Astrocyte of the hippocampus (primary cell): ENCODE results near the gene CCDC12.

ENCODE experiments used
- DNase-seq: peaks from one replicate; pipeline ENCODE4 v3.0.0; 2011; ENCODE audit warnings: low read depth, low spot score

CCDC12 gene

DNA sequence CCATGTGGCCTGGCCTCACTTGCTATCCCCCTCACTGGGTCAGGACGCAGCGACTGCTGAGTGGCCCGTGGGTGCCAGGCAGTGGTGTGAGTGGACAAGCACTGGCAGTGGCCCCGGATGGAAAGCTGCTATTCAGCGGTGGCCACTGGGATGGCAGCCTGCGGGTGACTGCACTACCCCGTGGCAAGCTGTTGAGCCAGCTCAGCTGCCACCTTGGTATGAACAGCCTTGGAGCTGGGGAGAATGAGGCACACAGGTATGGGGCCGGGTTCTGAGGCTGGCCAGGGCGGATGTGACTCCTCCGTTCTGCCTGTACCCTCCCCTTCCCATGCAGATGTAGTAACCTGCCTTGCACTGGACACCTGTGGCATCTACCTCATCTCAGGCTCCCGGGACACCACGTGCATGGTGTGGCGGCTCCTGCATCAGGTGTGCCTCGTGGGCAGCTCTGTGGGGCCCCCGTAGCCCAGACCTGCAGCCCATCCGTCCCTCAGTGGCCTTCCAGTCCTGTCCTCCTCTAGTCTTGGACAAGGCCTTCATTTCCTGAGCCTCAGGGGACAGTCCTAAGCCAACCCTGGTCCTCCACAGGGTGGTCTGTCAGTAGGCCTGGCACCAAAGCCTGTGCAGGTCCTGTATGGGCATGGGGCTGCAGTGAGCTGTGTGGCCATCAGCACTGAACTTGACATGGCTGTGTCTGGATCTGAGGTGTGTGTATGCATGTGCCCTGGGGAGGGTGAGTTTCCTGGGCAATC lies 31.1 kb upstream of the CCDC12 start:
- DNase-seq = no peak

- DNase-seq = no peak
Measured at GRCh38 chr3:47007001-47007400, 30.5 kb upstream of the CCDC12 start.

- DNase-seq = no peak
Measured at GRCh38 chr3:47006145-47006651, 29.7 kb upstream of the CCDC12 start.

- DNase-seq = no peak
Measured at GRCh38 chr3:47005212-47006144, 28.9 kb upstream of the CCDC12 start.

DNA sequence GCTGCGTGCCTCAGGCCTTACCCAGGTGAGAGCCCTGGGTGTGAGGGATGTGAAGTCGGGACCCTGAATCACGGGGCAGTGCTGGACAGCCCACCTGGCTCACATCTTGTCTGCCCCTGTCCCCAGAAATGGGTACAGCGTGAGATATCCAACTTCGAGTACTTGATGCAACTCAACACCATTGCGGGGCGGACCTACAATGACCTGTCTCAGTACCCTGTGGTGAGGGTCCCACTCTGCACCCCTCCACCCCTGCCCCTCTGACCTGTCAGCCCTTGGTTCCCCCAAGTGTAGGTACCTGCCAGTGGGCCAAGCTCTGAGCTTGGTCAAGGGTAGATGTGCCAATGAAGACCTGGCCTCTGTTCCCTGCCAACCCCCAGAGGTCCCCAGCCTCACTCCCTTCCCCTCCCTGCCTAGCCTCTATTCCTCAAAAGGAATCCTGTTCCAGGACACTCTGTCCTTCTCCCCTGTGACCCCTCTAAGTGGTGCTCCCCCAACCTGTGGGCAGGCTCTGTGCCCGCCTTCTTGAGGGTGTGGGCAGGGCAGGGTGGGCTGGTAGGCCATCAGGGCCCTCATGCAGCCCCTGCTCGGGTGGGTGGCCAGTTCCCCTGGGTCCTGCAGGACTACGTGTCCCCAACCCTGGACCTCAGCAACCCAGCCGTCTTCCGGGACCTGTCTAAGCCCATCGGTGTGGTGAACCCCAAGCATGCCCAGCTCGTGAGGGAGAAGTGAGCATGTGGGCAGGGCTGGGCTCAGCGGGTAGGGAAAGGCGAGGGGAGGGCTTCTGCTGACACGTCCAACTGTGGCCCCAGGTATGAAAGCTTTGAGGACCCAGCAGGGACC lies 28.0 kb upstream of the CCDC12 start:
- DNase-seq = no peak

- no peak for DNase-seq
Measured at GRCh38 chr3:47003461-47004368, 27.2 kb upstream of the CCDC12 start.

- no peak for DNase-seq
Measured at GRCh38 chr3:47003056-47003410, 26.5 kb upstream of the CCDC12 start.

- no peak for DNase-seq
Measured at GRCh38 chr3:47002171-47003055, 25.9 kb upstream of the CCDC12 start.

- DNase-seq = no peak
Measured at GRCh38 chr3:47001731-47002170, 25.2 kb upstream of the CCDC12 start.

DNA sequence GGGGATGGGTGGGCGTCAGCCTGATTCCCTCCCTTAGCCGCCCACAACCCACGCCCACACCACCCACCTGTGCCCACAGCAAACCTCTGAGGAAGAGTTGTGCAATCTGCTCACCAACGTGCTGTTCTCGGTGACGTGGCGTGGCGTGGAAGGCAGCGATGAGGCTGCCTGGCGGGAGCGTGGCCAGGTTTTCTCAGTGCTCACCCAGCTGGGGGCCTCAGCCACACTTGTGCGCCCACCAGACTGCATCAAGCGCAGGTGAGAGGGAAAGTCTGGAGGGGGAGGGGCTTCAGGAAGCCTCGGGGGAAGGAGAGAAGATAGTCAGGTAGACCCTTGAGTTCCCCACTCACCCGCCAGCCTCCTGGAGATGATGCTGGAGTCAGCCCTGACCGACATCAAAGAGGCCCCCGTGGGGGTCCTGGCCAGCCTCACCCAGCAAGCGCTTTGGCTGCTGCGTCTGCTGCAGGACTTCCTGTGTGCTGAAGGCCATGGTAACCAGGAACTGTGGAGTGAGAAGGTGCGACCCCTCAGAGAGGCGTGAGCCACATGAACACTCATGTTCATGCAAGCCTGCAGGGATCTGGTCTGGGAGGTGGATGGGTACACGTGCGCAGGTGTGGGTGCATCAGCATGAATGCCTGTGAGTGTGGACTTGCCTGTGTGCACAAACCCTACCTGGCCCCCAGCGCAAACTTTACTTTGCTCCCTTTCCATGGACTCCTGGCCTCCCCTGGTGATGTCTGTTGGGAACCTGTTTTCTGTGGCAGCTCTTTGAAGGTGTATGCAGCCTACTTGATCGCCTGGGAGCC lies 24.6 kb upstream of the CCDC12 start:
- no peak for DNase-seq

DNA sequence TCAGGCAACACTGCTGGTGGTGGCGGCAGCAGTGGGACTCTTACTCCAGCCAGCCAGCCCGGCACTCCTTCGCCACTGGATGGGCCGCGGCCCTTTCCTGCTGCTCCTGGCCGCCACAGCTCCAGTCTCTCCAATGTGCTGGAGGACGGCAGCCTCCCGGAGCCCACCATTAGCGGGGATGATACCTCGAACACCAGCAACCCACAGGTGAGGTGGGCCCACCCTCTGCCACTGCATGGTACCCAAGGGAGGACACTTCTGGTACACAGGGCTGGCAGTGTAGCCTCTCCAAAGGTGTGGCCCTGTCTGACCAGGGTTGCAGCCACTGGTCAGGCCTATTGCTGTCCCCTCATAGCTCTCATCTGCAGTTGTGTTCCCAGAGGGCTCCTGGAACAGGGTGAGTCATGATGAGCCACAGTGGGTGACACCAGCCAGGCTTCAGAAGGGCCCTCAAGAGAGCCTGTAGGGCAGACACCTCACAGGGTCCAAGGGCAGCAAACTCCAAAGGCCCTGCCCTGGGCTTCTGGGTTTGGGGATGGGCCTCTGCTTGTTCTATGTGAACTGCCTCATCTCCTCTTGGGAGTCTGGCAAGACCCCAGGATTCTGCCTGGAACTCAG lies 23.8 kb upstream of the CCDC12 start:
- DNase-seq = no peak

GRCh38 chr3:46999516-47000197 lies 23.1 kb upstream of the CCDC12 start:
- no peak for DNase-seq

GRCh38 chr3:46998852-46999515 lies 22.4 kb upstream of the CCDC12 start:
- no peak for DNase-seq

GRCh38 chr3:46998121-46998851 lies 21.7 kb upstream of the CCDC12 start:
- DNase-seq = peak; percentile 76

DNA sequence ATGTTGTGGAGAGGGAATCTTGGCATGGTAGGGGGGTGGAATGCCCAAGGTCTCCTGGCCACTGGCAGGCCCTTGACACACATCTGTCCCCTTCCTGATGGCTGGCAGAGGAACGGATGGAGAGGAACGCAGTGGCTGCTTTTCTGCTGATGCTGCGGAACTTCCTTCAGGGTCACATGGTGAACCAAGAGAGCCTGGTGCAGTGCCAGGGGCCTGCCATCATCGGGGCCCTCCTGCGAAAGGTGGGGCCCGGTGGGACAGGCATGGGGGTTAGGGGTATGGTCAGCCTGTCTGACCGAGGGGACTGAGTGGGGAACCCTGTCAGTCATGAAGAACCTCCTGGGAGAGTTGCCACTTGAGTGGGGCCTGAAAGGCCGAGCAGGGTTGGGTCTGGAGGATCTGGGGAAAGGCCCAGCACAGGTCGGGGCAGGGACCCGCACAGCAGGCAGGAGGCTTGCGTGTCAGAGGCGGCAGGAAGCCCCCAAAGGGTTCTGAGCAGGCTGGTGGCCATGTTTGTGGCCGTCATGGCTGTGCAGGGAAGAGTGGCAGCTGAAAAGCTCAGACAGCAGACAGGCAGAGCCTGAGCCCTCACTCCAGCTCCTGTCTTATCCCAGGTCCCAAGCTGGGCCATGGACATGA lies 21.0 kb upstream of the CCDC12 start:
- no peak for DNase-seq
